ENCODE data around the gene RENBP. TPM values are rescaled to one million over a fixed set of nuclear protein-coding genes. Genes with fewer than 3 reads are reported as not detected.

Gene RENBP
- total RNA-seq, 2 donors from 2014 or later = 11.6 to 13.9 TPM

GRCh38 chrX:153974726-153975286, 30.4 kb upstream of the RENBP start:
- DNase-seq (no peak), ATAC-seq (replicated peaks in 1 of 2) (no peak)
- peaks cover 0 to 3% of the 10 kb centered on the region in 2 donors for H3K36me3 Mint-ChIP-seq (ENCODE audit: insufficient read depth in 2 of 2)
- peaks cover 23% of the 10 kb centered on the region for H3K4me1 Mint-ChIP-seq (ENCODE audit: low read depth)
- peak overlapping the region; percentile 87 to 92 for H3K4me3 Mint-ChIP-seq
- H3K9me3 Mint-ChIP-seq = no peaks in the 10 kb centered on the region
- peaks cover 7% of the 10 kb centered on the region for H3K27me3 Mint-ChIP-seq (ENCODE audit: low read depth)
- H3K27ac Mint-ChIP-seq = peak overlapping the region; percentile 96

GRCh38 chrX:153974003-153974725, 29.7 kb upstream of the RENBP start:
- DNase-seq (no peak), ATAC-seq (replicated peaks in 1 of 2) (no peak)
- Mint-ChIP-seq H3K36me3 (ENCODE audit: insufficient read depth in 2 of 2) (peaks cover 4% of the 10 kb centered on the region in 2 donors), H3K4me1 (ENCODE audit: low read depth) (peaks cover 23% of the 10 kb centered on the region), H3K9me3 (no peaks in the 10 kb centered on the region), H3K27ac (peak overlapping the region; percentile 96), H3K27me3 (ENCODE audit: low read depth) (peaks cover 7% of the 10 kb centered on the region), H3K4me3 (peak overlapping the region; percentile 87 to 92)

GRCh38 chrX:153973127-153974002, 28.9 kb upstream of the RENBP start:
- H3K9me3 Mint-ChIP-seq = no peaks in the 10 kb centered on the region
- ATAC-seq (replicated peaks in 1 of 2) (no peak), DNase-seq (no peak)
- H3K4me3 Mint-ChIP-seq = peak overlapping the region; percentile 87 to 92
- peaks cover 7% of the 10 kb centered on the region for H3K27me3 Mint-ChIP-seq (ENCODE audit: low read depth)
- H3K27ac Mint-ChIP-seq = peak overlapping the region; percentile 96
- H3K4me1 Mint-ChIP-seq (ENCODE audit: low read depth) = peaks cover 23% of the 10 kb centered on the region
- peaks cover 4% of the 10 kb centered on the region in 2 donors for H3K36me3 Mint-ChIP-seq (ENCODE audit: insufficient read depth in 2 of 2)

GRCh38 chrX:153972368-153973126, 28.1 kb upstream of the RENBP start, which contains the start of gene TMEM187:
Gene TMEM187 (plus strand): TSS chrX:153972754. CDS start chrX:153982063, 9,309 bp downstream.
- Mint-ChIP-seq H3K36me3 (ENCODE audit: insufficient read depth in 2 of 2) (peaks cover 4 to 6% of the 10 kb centered on the region in 2 donors), H3K4me1 (ENCODE audit: low read depth) (peaks cover 31% of the 10 kb centered on the region), H3K27me3 (ENCODE audit: low read depth) (peaks cover 7% of the 10 kb centered on the region)

GRCh38 chrX:153971450-153972367, 27.3 kb upstream of the RENBP start, which contains the start of gene HCFC1:
Gene HCFC1 (minus strand): TSS chrX:153971818. CDS start chrX:153970840, 978 bp downstream.
- peak within 1 kb of the TSS; percentile 100 for H3K4me3 Mint-ChIP-seq
- ATAC-seq (replicated peaks in 1 of 2) = peak; percentile 42 to 44

More at GRCh38 chrX:153972368-153973126, 28.1 kb upstream of the RENBP start, which contains the start of gene TMEM187:
- ATAC-seq (replicated peaks in 1 of 2) (peak; percentile 56 to 63), DNase-seq (peak; percentile 91 to 94)
- Mint-ChIP-seq H3K27ac (peak within 1 kb of the TSS; percentile 100), H3K4me3 (peak within 1 kb of the TSS; percentile 100), H3K9me3 (no peaks in the 10 kb centered on the region)

GRCh38 chrX:153971124-153971449, 26.6 kb upstream of the RENBP start:
- Mint-ChIP-seq H3K27ac (peak overlapping the region; percentile 100), H3K36me3 (ENCODE audit: insufficient read depth in 2 of 2) (peaks cover 6 to 8% of the 10 kb centered on the region in 2 donors), H3K27me3 (ENCODE audit: low read depth) (peaks cover 5% of the 10 kb centered on the region), H3K4me1 (ENCODE audit: low read depth) (peaks cover 45% of the 10 kb centered on the region), H3K9me3 (no peaks in the 10 kb centered on the region), H3K4me3 (peak overlapping the region; percentile 100)
- DNase-seq = peak; percentile 86 to 95
- ATAC-seq (replicated peaks in 1 of 2) = peak; percentile 53 to 58

More at GRCh38 chrX:153971450-153972367, 27.3 kb upstream of the RENBP start, which contains the start of gene HCFC1:
- H3K36me3 Mint-ChIP-seq (ENCODE audit: insufficient read depth in 2 of 2) = peaks cover 5 to 8% of the 10 kb centered on the region in 2 donors
- H3K27ac Mint-ChIP-seq = peak within 1 kb of the TSS; percentile 100
- peak; percentile 89 to 95 for DNase-seq
- peaks cover 40% of the 10 kb centered on the region for H3K4me1 Mint-ChIP-seq (ENCODE audit: low read depth)
- H3K27me3 Mint-ChIP-seq (ENCODE audit: low read depth) = peaks cover 7% of the 10 kb centered on the region
- no peaks in the 10 kb centered on the region for H3K9me3 Mint-ChIP-seq

- Mint-ChIP-seq H3K27me3 (ENCODE audit: low read depth) (no peaks in the 10 kb centered on the region), H3K27ac (peak overlapping the region; percentile 100), H3K36me3 (ENCODE audit: insufficient read depth in 2 of 2) (peaks cover 8% of the 10 kb centered on the region in 2 donors), H3K4me1 (ENCODE audit: low read depth) (peaks cover 44% of the 10 kb centered on the region), H3K4me3 (peak overlapping the region; percentile 100), H3K9me3 (no peaks in the 10 kb centered on the region)
- ATAC-seq (replicated peaks in 1 of 2) (peak; percentile 1 to 8), DNase-seq (no peak)
Observed at GRCh38 chrX:153970357-153971123, 26.1 kb upstream of the RENBP start.

GRCh38 chrX:153969904-153970356, 25.5 kb upstream of the RENBP start:
- peaks cover 8% of the 10 kb centered on the region in 2 donors for H3K36me3 Mint-ChIP-seq (ENCODE audit: insufficient read depth in 2 of 2)
- no peaks in the 10 kb centered on the region for H3K9me3 Mint-ChIP-seq
- ATAC-seq (replicated peaks in 1 of 2) (no peak), DNase-seq (no peak)
- H3K27me3 Mint-ChIP-seq (ENCODE audit: low read depth) = no peaks in the 10 kb centered on the region
- H3K4me3 Mint-ChIP-seq = peak overlapping the region; percentile 100
- peak overlapping the region; percentile 70 for H3K27ac Mint-ChIP-seq
- H3K4me1 Mint-ChIP-seq (ENCODE audit: low read depth) = peaks cover 49% of the 10 kb centered on the region

- H3K27me3 Mint-ChIP-seq (ENCODE audit: low read depth) = no peaks in the 10 kb centered on the region
- H3K4me3 Mint-ChIP-seq = peak overlapping the region; percentile 100
- peak overlapping the region; percentile 70 for H3K27ac Mint-ChIP-seq
- peaks cover 8% of the 10 kb centered on the region in 2 donors for H3K36me3 Mint-ChIP-seq (ENCODE audit: insufficient read depth in 2 of 2)
- DNase-seq (no peak), ATAC-seq (replicated peaks in 1 of 2) (no peak)
- H3K9me3 Mint-ChIP-seq = no peaks in the 10 kb centered on the region
- peaks cover 45% of the 10 kb centered on the region for H3K4me1 Mint-ChIP-seq (ENCODE audit: low read depth)
Observed at GRCh38 chrX:153969125-153969903, 24.9 kb upstream of the RENBP start.

- Mint-ChIP-seq H3K4me3 (peak overlapping the region; percentile 100), H3K9me3 (no peaks in the 10 kb centered on the region), H3K27me3 (ENCODE audit: low read depth) (no peaks in the 10 kb centered on the region), H3K36me3 (ENCODE audit: insufficient read depth in 2 of 2) (peaks cover 8% of the 10 kb centered on the region in 2 donors), H3K4me1 (ENCODE audit: low read depth) (peaks cover 41% of the 10 kb centered on the region), H3K27ac (peak overlapping the region; percentile 65)
- ATAC-seq (replicated peaks in 1 of 2) (no peak), DNase-seq (peak in 1 of 2 donors; percentile 46)
Observed at GRCh38 chrX:153968754-153969124, 24.3 kb upstream of the RENBP start.

Data from activated T-cell treated with anti-CD3 and anti-CD28 coated beads, Interleukin-2, amount 50 U/mL, for 72 hours (primary cell).